ENCODE results near the gene SPG7.

GRCh38 chr16:89605186-89605970 lies 97.2 kb downstream of the SPG7 start:
- TF ChIP-seq CTCF (IDR thresholded peaks at IDR 0.05; ENCODE audit: insufficient read depth, low read length) (no peak), POLR2AphosphoS5 (IDR thresholded peaks at IDR 0.05; ENCODE audit: low read depth) (no peak), SPI1 (IDR thresholded peaks at IDR 0.05; ENCODE audit: borderline replicate concordance, low read depth) (no peak)

All from HL-60 (cell line).